C1 segment of cervical spinal cord (tissue), 14 donors: ENCODE results near the gene ADGRB2.

ENCODE experiments used
- DNase-seq, 14 donors: peaks; one replicate each; lab custom pipeline; 2025; lab: John Stamatoyannopoulos, UW

The ADGRB2 gene

GRCh38 chr1:31795801-31796621 lies 31.9 kb upstream of the ADGRB2 start:
- DNase-seq: peak in 2 of 14 donors; percentile 78 to 87

GRCh38 chr1:31795096-31795675 lies 31.0 kb upstream of the ADGRB2 start:
- no peak for DNase-seq

DNA sequence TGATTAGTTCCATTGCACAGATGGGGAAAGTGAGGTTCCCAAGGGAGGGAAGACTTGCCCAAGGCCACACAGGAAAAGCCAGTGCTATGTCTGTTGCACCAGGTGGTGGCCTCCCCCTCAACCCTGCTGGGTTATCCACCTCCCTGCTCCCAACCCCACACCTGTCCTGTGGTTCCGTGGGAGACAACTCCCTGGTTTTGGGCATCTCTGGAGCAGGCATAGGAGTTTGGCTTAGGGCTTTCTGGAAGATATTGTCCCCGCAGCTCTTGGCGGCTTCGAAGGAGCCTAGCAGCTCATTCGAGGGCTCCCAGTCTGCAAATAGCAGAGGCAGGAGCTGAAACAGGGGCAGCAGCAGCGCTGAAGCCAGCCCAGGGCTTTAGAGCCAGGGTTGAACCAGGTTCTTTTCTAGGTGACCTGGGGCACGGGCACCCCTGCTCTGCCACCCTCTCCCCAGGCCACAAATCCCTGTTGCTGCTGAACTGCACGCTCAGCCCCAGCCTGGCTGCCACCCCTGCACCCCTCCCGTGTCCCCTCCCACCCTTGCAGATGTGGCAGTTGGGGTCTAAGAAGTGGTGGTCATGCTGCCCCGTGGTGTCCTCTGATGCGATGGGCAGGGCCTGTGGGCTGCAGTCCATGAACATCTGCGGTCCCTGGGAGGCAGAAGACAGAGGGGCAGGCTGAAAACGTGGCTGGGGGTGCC lies 29.6 kb upstream of the ADGRB2 start:
- DNase-seq: no peak

GRCh38 chr1:31793086-31793485 lies 28.9 kb upstream of the ADGRB2 start:
- DNase-seq: no peak

DNA sequence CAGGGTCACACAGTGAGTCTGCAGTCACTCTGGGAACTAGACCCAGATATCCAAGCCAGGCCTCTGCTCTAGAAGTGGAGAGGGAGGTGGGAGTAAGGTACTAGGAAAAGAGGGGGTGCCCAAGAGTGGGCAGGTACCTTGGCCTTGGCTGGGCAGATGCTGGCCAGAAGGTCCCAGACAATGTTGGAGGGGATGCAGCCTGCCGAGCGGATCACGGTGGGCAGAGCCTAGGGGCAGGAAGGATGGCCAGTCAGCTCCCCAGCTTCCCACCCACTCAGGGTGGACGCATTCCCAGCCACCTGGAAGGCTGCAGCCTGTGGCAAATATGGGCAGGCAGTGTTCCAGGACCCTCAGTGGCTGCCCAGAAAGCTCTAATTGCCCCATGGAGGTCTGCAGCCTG lies 28.4 kb upstream of the ADGRB2 start:
- DNase-seq: no peak

DNA sequence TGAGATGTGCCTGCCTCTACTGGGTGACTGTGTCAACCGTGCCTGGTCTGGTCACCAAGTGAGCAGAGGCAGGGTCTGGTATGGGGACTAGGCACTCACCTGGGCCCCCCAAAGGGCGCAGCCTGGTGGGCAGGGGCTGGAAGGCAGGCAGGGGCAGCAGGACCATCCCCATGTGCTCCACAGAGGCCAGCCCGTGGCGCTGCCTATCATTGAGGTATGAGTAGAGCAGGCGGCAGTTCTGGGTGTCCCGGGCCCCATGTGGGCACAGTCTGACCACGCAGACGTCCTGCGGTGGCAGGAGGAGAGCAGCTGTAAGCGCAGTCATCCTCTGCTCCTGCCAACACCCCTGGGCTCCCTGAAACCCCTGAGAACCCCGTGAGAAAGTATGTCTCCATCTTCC lies 28.0 kb upstream of the ADGRB2 start:
- no peak for DNase-seq

GRCh38 chr1:31791131-31791858 lies 27.2 kb upstream of the ADGRB2 start:
- no peak for DNase-seq

DNA sequence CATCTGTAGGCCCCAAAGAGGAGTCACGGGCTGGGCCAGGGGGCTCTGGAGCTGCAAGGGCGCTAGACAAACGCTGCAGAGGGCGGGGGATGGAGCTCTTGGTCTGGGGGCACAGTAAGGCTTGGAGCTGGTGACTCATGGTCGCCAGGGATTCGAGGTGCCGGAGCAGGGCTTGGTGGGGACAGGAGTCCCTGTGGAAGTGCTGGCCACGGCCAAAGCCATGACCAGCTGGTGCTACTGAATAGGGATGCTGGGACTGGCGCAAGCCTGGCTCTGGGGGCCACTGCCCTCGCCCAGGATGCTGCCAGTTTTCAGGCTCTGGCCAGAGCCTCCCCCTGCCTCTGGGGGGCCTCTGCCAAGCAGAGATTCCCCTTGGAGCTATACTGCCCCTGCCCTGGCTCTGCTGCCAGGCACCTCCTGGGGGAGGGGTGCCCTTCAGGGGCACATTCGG lies 26.5 kb upstream of the ADGRB2 start:
- DNase-seq: peak in 1 of 14 donors; percentile 25

GRCh38 chr1:31790140-31790539 lies 26.0 kb upstream of the ADGRB2 start:
- no peak for DNase-seq

- peak; percentile 56 to 95 (median 88) for DNase-seq
These were observed 25.3 kb upstream of the ADGRB2 start for GRCh38 chr1:31789259-31790065.

- DNase-seq: peak in 4 of 14 donors; percentile 71 to 93 (median 78)
These were observed 24.7 kb upstream of the ADGRB2 start for GRCh38 chr1:31788825-31789256.

DNA sequence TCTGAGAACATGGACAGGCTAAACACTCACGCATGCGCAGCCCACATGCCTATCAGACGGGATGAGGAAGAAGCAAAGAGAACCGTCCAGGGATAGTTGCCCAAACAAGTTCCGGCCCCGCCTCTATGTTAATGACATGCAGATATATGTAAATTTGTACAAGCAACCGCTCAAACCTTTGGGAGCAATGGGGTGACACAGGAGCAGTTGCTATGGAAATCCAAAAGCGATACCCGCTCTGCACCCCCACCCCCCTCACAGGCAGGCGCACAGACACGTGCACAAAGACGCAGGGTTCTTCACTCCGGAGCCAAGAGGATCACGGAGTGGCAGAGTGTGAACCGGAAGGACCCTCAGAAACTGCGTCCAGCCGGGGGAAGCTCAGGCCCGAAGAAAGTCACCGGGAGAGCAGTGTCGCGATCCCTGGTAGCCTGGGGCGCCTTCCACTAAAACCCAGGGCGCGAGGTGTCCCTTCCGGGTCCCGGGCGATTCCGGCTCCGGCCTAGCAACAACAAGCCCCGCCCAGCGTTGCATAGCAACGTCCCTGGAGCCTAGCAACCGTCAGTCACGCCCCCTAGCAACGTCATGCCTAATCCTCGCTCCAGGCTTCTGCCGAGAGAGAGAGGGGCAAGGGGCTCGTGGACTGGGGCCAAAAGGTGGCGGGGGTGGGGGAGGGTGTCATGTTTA lies 24.1 kb upstream of the ADGRB2 start:
- DNase-seq: peak in 13 of 14 donors; percentile 67 to 92 (median 88)

DNA sequence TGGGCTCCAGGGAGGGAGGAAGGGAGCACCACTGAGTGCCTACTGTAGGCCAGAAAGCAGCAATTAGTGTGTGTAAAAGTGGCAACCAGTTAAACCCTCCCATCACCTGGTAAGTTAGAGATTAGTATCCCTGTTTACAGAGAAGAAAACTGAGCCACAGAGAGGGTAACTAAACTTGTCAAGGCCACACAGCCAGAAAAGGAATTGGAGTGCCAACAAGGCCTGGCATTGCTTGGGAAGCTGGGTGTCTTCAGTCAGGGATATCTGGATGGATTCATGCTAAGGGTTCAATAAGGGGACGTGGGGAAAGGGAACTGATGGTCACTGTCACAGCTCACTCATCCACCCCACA lies 23.6 kb upstream of the ADGRB2 start:
- no peak for DNase-seq

GRCh38 chr1:31787261-31787660 lies 23.1 kb upstream of the ADGRB2 start:
- DNase-seq: no peak

GRCh38 chr1:31786366-31787060 lies 22.4 kb upstream of the ADGRB2 start:
- DNase-seq: no peak

DNA sequence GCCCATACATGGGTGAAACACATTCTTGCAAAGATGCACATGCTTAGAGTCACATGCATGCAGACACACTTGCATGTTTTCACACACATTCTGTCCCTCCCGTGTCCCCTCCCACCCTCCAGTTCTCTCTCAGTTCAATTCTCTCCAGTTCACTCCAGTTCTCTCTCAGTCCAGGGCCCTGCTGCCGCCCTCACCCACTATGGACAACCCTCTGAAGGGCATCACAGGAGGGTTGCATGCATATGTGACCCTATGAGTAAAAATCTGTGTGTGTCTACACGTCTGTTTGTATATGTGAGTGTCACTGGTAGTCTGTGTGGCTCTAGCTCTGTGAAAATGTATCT lies 21.8 kb upstream of the ADGRB2 start:
- no peak for DNase-seq

DNA sequence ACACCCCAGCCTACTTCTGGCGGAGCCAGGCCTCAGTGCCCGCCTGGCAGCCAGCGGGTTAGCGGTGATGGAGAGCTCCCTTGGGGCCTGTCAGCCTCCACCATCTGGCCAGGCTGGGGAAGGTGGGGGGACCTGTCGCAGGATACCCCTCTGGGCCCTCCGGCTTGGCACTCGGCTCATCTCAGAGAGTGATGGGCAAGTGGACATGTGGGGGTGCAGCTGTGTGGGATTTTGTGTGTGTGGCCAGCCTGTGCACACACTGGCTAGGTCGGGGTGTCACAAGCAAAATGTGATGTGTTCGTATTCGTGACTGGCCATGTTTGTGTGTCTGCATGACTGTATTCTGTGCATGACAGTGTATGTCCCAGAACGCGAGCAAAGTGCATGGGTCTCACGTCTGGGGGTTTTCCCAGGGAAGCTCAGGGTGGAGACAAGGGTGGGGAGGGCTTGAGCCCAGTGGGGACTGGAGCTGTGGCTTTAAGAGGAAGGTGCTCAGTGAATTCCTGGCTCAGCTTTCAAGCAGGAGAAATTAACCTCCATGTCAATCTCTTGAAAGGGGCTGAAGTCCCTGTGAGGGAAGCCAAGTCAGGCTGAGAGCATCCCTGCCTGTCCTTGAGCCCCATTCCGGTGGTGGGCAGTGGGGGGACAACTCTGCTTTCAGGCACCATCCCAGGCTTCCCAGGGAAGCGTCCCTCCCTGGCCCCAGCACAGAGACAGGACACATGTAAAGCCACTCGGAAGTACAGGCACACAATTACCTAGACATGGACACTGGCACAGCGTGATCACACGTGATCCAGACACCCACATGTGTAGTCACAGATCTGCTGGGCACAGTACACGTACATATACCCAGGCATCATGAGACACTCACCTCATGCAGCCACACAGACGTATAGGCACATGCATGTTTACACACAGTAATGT lies 21.1 kb upstream of the ADGRB2 start:
- no peak for DNase-seq

- DNase-seq: no peak
These were observed 20.3 kb upstream of the ADGRB2 start for GRCh38 chr1:31784356-31785019.
